GM18951 (cell line): ENCODE data around the gene C19orf73.
"Not testable (repeated sequence)": the region's sequence is repeated elsewhere in the genome, so short reads cannot be mapped to it uniquely, and the experiment has no call there.

Source experiments
- POLR2A ChIP-seq: IDR thresholded peaks from 4 replicates; pipeline ENCODE4 v1.6.1; 2011; ENCODE audit warnings: mild to moderate bottlenecking; ENCODE audit not compliant: insufficient read length, insufficient read depth; ENCODE audit errors: extremely low read depth
- in situ Hi-C: fragments of 300-500 bp; cut with MboI; formaldehyde crosslinking; loops from one replicate; pipeline ENCODE4 v1.12.0; 2022; ENCODE audit warnings: low sequenced_read_pairs, mixed read lengths, inconsistent platforms; ENCODE audit not compliant: unreplicated experiment

C19orf73 gene

GRCh38 chr19:49153167-49153809 lies 34.3 kb upstream of the C19orf73 start:
- in situ Hi-C loops: no loop called here
- TF ChIP-seq POLR2A: no peak

DNA sequence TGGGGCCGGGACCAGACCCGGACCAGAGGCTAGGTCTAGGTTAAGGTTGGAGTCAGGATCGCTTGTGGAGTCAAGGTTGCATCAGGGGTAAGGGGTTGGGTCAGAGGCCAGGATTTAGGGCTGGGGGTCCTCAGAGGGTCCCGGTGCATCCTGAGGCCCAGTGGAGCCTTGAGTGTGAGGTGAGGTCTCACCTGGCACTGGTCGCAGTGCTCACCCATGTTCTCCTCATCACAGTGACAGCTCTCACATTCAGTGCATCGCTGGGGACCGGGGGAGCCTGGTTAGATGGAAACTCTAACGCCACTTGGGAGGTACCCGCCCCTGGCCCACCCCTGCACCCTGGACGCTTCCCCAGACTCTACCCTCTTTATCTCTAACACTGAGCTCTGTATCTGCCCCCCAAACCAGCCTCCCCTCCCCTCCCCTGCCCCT lies 33.2 kb upstream of the C19orf73 start:
- TF ChIP-seq POLR2A: no peak
- in situ Hi-C loops: no loop called here

- TF ChIP-seq POLR2A: no peak
- in situ Hi-C loops: no loop called here
Measured at GRCh38 chr19:49151267-49152118, 32.5 kb upstream of the C19orf73 start.

GRCh38 chr19:49150944-49151243 lies 32.0 kb upstream of the C19orf73 start:
- in situ Hi-C loops: no loop called here
- no peak for TF ChIP-seq POLR2A

- in situ Hi-C loops: no loop called here
- TF ChIP-seq POLR2A: no peak
Measured at GRCh38 chr19:49150106-49150943, 31.4 kb upstream of the C19orf73 start.

- in situ Hi-C loops: no loop called here
Measured at GRCh38 chr19:49149652-49150105, 30.7 kb upstream of the C19orf73 start.

GRCh38 chr19:49148784-49149651 lies 30.1 kb upstream of the C19orf73 start:
- no peak for TF ChIP-seq POLR2A
- in situ Hi-C loops: no loop called here

More at GRCh38 chr19:49149652-49150105, 30.7 kb upstream of the C19orf73 start:
- no peak for TF ChIP-seq POLR2A

GRCh38 chr19:49148044-49148682 lies 29.2 kb upstream of the C19orf73 start:
- no peak for TF ChIP-seq POLR2A
- in situ Hi-C loops: no loop called here

- in situ Hi-C loops: not testable (repeated sequence)
Measured at GRCh38 chr19:49146408-49146770, 27.4 kb upstream of the C19orf73 start.

DNA sequence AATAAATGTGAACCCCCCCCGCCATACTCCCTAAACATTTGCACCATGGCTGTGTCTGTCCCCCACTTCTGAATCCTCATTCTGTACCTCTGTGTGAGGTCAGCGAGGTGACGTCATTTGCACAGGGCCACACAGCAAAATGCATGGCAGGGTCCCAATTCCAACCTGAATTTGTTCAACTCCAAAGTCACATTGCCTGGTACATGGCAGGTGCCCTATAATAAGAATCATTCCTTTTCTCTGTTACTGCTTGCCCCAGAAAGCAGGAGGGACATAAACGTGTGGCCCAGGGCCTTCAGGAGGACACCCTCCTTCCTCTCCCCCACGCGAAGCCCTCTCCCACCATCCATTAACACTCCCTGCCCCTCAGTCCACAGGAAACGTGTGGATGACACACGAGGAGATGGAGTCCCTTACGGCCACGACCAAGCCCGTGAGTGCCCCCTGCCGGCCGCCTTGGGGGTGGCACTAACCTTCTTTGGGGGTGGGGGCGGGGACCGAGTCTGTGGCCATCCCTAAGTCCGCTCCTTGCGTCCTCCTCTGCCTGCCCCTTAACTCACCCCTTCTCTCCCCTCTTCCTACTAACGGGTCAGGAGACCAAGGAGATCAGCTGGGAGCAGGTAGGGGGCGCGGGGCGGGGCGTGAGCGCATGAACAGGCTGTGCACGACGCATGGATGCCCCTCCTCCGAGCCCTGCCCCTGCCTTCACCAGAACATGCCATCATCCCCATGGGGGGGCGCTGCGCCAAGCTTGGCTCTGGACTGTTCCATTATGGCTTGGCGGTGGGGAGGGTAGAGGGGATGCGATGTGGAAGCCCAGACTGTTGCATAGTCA lies 26.8 kb upstream of the C19orf73 start:
- no peak for TF ChIP-seq POLR2A
- in situ Hi-C loops: no loop called here

DNA sequence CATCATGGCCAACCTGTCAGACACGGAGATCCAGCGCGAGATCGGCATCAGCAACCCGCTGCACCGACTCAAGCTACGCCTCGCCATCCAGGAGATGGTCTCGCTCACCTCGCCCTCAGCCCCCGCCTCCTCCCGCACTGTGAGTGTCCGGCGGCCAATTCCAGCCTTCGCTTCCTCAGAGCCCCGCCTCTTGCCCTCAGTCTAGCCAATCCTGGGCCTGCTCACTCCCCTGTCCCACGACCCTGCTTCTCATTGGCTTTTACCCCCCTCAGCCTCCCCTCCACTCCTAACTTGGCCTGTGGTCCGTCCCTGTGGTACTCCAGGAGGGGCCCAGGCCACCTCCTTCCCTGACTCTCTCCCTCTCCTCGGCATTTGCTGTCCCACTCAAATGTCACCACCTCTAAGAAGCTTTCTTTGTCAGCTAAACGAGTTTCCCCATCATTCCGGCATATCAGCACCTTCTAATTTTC lies 24.0 kb upstream of the C19orf73 start:
- in situ Hi-C loops: no loop called here
- TF ChIP-seq POLR2A: no peak
